Activated T-cell treated with anti-CD3 and anti-CD28 coated beads, Interleukin-2, amount 50 U/mL, for 4 hours (primary cell): ENCODE results near the gene CLDN9. TPM values are rescaled to one million over a fixed set of nuclear protein-coding genes. Genes with fewer than 3 reads are reported as not detected.

Experiments used
- ATAC-seq, 2 donors: fragments of 200-7000 bp; cut with Tn5 transposase; one replicate each; pipeline ENCODE4 v1.10.0; 2021
- DNase-seq: peaks from one replicate; pipeline ENCODE4 v3.0.0-alpha.2; 2020
- H3K27me3 Mint-ChIP-seq: one replicate; pipeline ENCODE4 v1.8.0; 2021; ENCODE audit warnings: low read depth, mixed read lengths
- H3K36me3 Mint-ChIP-seq: one replicate; pipeline ENCODE4 v1.8.0; 2022; ENCODE audit warnings: mixed read lengths; ENCODE audit not compliant: insufficient read depth
- H3K4me1 Mint-ChIP-seq: one replicate; pipeline ENCODE4 v1.8.0; 2021; ENCODE audit warnings: low read depth, mixed read lengths
- H3K4me3 Mint-ChIP-seq: one replicate; pipeline ENCODE4 v1.8.0; 2021; ENCODE audit warnings: mild to moderate bottlenecking, moderate library complexity, mixed read lengths
- H3K9me3 Mint-ChIP-seq: one replicate; pipeline ENCODE4 v1.8.0; 2021; ENCODE audit warnings: mixed read lengths
- total RNA-seq, 3 donors: library from RNA; stranded (reverse); gene quantifications; one replicate each; pipeline ENCODE4 v1.2.1, GENCODE V29; 2021

CLDN9 gene
- total RNA-seq, 3 donors from 2014 or later: not detected

DNA sequence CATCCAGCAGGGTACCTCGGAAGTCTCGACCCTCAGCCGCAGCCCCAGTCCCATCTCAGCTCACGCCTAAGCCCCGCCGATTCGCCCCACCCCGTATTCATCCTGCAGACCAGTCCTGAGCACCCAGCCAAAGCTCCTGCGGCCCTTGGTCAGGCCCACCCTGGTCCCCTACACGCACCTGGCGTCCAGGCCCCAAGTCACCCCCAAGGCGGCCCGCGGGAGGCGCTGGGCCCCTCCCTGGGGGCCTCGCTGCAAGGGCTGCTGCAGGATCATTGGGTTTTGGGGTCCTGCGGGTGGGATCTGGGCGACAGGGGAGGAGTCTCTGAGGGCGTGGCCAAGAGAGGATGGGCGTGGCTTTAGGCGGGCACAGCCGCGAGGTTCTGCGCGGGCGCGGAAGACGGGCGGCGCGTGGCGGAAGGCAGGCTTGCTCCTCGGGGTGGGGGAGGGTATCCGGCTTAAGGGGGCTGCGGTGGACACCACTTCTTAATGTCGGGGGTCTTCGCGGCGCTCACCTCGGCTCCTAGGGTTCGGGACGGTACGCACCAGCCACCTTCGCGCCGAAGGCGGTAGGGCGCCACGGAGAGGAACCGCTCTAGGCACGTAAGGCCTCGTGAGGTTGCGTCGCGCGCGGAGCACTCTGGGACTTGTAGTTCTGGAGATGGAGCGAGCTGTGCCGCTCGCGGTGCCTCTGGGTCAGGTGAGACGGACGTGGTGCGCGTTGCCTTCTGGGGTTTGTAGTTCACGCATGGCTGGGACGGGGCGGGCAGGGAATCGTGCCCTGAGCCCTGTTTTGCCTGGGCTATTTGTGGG lies 11.2 kb downstream of the CLDN9 start, which contains the start of the genes HCFC1R1 and THOC6:
Gene HCFC1R1, minus strand, starts transcription at position 274 of the 810 bp plus-strand sequence. Its CDS starts 1 bp downstream, at position 273.
Gene THOC6, plus strand, starts transcription at position 367 of the 810 bp plus-strand sequence. Its CDS starts 292 bp downstream, at position 659.
- DNase-seq (peak; percentile 93), ATAC-seq (peak; percentile 79 to 80)
- Mint-ChIP-seq H3K4me3 (peak within 1 kb of the TSS; percentile 87), H3K27me3 (peaks cover 2% of the 10 kb centered on the region), H3K9me3 (no peaks in the 10 kb centered on the region), H3K4me1 (peaks cover 48% of the 10 kb centered on the region), H3K36me3 (peaks cover 13% of the 10 kb centered on the region)

DNA sequence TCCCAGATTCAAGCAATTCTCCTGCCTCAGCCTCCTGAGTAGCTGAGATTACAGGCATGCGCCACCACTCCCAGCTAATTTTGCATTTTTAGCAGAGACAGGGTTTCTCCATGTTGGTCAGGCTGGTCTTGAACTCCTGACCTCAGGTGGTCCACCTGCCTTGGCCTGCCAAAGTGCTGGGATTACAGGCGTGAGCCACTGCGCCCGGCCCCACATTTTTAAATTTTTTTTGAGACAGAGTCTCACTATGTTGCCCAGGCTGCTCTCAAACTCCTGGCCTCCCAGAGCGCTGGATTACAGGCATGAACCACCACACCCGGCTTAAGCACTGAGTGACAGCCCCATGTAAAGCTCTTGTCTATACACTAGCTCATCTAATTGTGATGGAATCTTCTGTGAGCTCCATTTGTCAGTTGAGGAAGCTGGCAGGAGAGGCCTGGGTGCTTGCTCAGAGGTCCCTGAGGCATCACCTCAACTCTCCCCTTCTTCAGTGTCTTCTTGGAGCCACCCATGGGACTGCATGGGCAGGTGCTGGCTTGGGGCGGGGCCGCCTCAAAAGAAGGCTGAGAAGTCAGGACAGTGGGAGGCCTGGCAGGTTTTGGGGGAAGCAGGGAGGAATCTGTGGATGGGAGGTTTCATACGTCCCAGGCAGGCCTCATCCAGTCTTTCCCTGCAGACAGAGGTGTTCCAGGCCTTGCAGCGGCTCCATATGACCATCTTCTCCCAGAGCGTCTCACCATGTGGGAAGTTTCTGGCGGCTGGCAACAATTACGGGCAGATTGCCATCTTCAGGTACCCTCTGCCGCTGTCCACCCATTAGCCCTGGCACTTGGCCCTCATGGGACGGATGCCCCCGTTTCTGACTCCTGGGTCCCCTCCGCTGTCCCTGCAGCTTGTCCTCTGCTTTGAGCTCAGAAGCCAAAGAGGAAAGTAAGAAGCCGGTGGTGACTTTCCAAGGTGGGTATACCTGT lies 12.6 kb downstream of the CLDN9 start:
- Mint-ChIP-seq H3K4me1 (peaks cover 50% of the 10 kb centered on the region), H3K27me3 (peaks cover 11% of the 10 kb centered on the region), H3K4me3 (peak overlapping the region; percentile 37), H3K9me3 (no peaks in the 10 kb centered on the region), H3K36me3 (peaks cover 13% of the 10 kb centered on the region)
- no peak for DNase-seq
- no peak for ATAC-seq

DNA sequence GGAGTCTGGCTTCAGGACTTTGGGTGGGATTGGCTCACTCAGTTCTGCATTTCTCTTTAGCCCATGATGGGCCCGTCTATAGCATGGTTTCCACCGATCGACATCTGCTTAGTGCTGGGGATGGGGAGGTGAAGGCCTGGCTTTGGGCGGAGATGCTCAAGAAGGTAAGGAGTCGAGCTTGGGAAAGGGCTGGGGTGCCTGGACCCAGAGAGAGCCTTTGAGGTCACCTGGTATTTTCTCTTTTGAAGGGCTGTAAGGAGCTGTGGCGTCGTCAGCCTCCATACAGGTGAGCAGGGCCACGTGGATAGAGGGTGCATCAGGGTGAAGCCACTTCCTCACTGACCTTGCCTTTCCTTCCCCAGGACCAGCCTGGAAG lies 13.3 kb downstream of the CLDN9 start:
- H3K4me1 Mint-ChIP-seq: peaks cover 47% of the 10 kb centered on the region
- peaks cover 13% of the 10 kb centered on the region for H3K36me3 Mint-ChIP-seq
- DNase-seq (no peak), ATAC-seq (no peak)
- no peak overlapping the region for H3K4me3 Mint-ChIP-seq
- H3K27me3 Mint-ChIP-seq: peaks cover 14% of the 10 kb centered on the region
- no peaks in the 10 kb centered on the region for H3K9me3 Mint-ChIP-seq

DNA sequence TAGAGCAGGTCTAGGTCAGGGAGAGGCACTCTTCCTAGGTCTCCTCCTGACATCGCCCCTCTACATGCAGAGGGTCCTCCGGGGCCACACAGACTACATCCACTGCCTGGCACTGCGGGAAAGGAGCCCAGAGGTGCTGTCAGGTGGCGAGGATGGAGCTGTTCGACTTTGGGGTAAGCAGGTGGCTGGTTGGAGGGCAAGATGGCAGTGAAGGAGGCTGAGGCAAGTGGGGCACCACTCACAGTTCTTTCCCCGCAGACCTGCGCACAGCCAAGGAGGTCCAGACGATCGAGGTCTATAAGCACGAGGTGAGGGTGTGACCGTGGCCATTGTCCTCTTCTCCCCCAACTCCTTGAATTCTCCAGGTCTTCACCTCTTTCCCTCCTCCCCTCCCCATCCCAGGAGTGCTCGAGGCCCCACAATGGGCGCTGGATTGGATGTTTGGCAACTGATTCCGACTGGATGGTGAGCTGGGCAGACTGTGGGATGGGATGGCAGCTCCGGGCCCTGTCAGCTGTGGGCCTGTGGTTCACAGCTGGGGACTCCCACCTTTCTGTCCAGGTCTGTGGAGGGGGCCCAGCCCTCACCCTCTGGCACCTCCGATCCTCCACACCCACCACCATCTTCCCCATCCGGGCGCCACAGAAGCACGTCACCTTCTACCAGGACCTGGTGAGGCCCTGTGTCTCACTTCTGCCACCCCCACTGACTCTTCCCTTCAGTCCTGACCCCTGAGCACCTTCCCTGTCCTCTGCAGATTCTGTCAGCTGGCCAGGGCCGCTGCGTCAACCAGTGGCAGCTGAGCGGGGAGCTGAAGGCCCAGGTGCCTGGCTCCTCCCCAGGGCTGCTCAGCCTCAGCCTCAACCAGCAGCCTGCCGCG lies 14.1 kb downstream of the CLDN9 start:
- H3K27me3 Mint-ChIP-seq: peaks cover 17% of the 10 kb centered on the region
- H3K4me1 Mint-ChIP-seq: peaks cover 40% of the 10 kb centered on the region
- no peak overlapping the region for H3K4me3 Mint-ChIP-seq
- peaks cover 13% of the 10 kb centered on the region for H3K36me3 Mint-ChIP-seq
- DNase-seq: no peak
- H3K9me3 Mint-ChIP-seq: no peaks in the 10 kb centered on the region
- ATAC-seq: no peak

DNA sequence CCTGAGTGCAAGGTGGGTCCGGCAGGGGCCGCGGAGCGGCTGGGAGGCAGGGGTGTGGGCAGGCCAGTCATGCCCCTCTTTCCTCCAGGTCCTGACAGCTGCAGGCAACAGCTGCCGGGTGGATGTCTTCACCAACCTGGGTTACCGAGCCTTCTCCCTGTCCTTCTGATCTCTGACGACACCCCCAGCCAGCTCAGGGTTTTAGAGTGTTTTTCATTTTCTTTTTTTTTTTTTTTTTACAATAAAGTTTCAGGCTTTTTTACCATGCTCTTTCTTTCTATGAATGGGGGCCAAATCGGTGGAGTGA lies 14.7 kb downstream of the CLDN9 start:
- peaks cover 34% of the 10 kb centered on the region for H3K4me1 Mint-ChIP-seq
- no peak for ATAC-seq
- H3K9me3 Mint-ChIP-seq: no peaks in the 10 kb centered on the region
- peaks cover 19% of the 10 kb centered on the region for H3K27me3 Mint-ChIP-seq
- peaks cover 13% of the 10 kb centered on the region for H3K36me3 Mint-ChIP-seq
- DNase-seq: no peak
- no peak overlapping the region for H3K4me3 Mint-ChIP-seq

DNA sequence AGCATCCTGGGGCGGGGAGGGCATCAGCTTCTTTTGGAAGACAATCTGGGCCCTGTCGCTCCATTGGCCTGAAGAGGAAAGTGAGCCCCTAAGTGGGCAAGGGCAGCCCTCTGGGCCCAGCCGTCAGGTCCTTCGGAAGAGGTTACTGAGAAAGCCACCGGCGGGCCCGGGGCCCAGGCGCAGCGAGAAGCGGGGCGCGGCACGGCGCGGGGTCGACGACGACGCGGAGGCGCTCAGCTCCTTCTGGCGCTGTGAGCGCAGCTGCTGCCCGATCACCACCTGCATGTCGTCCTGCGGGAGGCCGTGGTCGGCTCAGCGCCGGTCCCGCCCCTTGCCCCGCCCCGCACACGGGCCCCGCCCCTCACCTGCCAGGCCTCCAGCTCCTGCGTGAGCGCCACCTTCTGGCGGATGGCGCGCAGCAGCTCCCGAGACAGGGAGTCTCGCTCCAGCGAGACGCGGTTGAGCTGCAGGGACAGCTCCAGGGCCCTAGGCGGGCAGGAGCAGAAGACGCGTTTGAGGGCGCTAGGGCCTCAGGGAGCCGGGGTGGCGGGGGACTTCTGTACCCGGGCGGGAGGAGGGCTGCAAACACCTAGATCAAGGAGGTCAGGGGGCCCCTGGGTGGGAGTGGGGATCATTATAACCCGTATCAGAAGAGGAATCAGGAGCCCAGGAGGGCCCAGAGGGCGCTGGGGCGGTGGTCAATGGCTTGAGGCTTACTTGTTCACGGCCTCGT lies 15.4 kb downstream of the CLDN9 start:
- peaks cover 26% of the 10 kb centered on the region for H3K27me3 Mint-ChIP-seq
- ATAC-seq: peak; percentile 40 to 48
- peak overlapping the region; percentile 29 for H3K4me3 Mint-ChIP-seq

DNA sequence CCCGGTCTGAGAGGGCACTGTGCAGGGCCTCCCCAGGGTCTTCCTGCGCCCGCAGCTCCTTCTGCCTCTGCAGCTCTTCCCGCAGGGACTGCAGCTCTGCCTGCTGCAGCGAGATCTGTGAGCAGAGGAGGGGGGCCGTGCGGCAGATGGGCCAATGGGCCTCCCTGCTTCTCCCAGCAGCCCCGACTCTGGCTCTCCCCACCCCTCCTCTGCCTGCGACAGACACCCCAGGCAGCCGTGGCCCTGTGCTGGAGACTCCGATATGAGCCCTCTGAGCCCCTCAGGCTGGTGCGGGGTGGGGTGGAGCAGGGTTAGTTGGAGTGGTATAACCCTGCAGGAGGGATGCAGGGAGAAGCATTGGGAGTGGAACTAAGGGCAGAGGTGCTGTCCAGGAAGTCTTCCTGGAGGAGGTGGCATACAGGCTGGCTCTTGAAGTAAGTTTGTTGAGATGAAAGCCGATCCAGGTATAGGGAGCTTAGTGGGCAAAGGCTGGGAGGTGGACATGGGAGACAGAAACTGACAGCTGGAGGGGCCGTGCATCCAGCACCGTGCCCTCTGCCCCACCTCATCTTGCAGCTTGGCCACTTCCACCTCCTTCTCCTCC lies 16.1 kb downstream of the CLDN9 start:
- Mint-ChIP-seq H3K4me3 (no peak overlapping the region), H3K4me1 (peaks cover 21% of the 10 kb centered on the region), H3K27me3 (peaks cover 33% of the 10 kb centered on the region), H3K36me3 (peaks cover 13% of the 10 kb centered on the region), H3K9me3 (no peaks in the 10 kb centered on the region)
- DNase-seq (no peak), ATAC-seq (no peak)

More for the DNA sequence above, 15.4 kb downstream of the CLDN9 start:
- Mint-ChIP-seq H3K36me3 (peaks cover 13% of the 10 kb centered on the region), H3K9me3 (no peaks in the 10 kb centered on the region), H3K4me1 (peaks cover 27% of the 10 kb centered on the region)
- peak; percentile 88 for DNase-seq

GRCh38 chr16:3029491-3030221 lies 16.9 kb downstream of the CLDN9 start:
- H3K9me3 Mint-ChIP-seq: no peaks in the 10 kb centered on the region
- ATAC-seq (peak; percentile 42 to 51), DNase-seq (peak; percentile 34)
- peak overlapping the region; percentile 59 for H3K4me3 Mint-ChIP-seq
- H3K4me1 Mint-ChIP-seq: peaks cover 15% of the 10 kb centered on the region
- H3K36me3 Mint-ChIP-seq: peaks cover 11% of the 10 kb centered on the region
- peaks cover 41% of the 10 kb centered on the region for H3K27me3 Mint-ChIP-seq

- DNase-seq (no peak), ATAC-seq (no peak)
- no peaks in the 10 kb centered on the region for H3K9me3 Mint-ChIP-seq
- H3K4me3 Mint-ChIP-seq: peak overlapping the region; percentile 59
- peaks cover 15% of the 10 kb centered on the region for H3K4me1 Mint-ChIP-seq
- peaks cover 50% of the 10 kb centered on the region for H3K27me3 Mint-ChIP-seq
- H3K36me3 Mint-ChIP-seq: peaks cover 11% of the 10 kb centered on the region
Observed at GRCh38 chr16:3030222-3031212, 17.8 kb downstream of the CLDN9 start.

DNA sequence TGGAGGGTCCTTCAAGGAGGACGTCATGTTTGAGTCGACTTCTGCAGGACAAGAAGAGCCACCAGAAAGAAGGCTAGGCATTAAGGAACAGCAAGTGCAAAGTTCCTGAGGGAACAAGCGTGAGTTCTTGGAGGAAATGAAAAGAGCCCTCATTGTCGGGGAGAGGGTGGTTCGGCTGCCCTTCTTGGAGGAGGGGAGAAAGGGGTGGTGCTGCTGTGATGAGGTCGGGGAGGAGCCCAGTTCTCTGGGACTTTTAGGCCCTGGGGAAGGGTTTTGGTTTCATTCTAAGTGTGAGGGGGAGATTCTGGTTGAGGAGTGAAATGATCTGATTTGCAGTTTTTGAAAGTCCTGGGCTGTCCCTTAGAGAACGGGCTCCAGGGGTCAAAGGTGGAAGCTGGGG lies 19.9 kb downstream of the CLDN9 start:
- no peak overlapping the region for H3K4me3 Mint-ChIP-seq
- no peaks in the 10 kb centered on the region for H3K36me3 Mint-ChIP-seq
- H3K27me3 Mint-ChIP-seq: peaks cover 63% of the 10 kb centered on the region
- H3K4me1 Mint-ChIP-seq: peaks cover 22% of the 10 kb centered on the region
- no peaks in the 10 kb centered on the region for H3K9me3 Mint-ChIP-seq
- ATAC-seq (no peak), DNase-seq (no peak)

GRCh38 chr16:3035289-3035971 lies 22.7 kb downstream of the CLDN9 start:
- no peaks in the 10 kb centered on the region for H3K36me3 Mint-ChIP-seq
- H3K9me3 Mint-ChIP-seq: no peaks in the 10 kb centered on the region
- ATAC-seq: no peak
- H3K4me3 Mint-ChIP-seq: no peak overlapping the region
- DNase-seq: no peak
- H3K4me1 Mint-ChIP-seq: peaks cover 7% of the 10 kb centered on the region
- peaks cover 77% of the 10 kb centered on the region for H3K27me3 Mint-ChIP-seq
